ENCODE data around the gene ZSWIM4.

DNA sequence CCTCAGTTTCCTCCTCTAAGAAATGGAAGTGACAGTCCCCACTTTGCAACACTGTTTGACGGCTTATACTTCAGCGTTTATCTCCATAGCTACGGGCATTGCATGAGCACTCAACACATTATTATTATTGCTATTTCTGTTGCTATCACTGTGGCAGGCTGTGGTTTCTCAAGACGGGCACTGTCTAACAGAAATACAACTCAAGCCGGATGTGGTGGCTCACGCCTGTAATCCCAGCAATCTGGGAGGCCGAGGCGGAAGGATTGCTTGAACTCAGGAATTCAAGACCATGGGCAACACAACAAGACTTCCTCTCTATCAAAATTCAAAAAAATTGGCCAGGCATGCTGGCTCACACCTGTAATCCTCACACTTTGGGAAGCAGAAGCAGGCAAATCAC is 4.9 kb upstream of the ZSWIM4 start:
- TF ChIP-seq, protein P1, sequence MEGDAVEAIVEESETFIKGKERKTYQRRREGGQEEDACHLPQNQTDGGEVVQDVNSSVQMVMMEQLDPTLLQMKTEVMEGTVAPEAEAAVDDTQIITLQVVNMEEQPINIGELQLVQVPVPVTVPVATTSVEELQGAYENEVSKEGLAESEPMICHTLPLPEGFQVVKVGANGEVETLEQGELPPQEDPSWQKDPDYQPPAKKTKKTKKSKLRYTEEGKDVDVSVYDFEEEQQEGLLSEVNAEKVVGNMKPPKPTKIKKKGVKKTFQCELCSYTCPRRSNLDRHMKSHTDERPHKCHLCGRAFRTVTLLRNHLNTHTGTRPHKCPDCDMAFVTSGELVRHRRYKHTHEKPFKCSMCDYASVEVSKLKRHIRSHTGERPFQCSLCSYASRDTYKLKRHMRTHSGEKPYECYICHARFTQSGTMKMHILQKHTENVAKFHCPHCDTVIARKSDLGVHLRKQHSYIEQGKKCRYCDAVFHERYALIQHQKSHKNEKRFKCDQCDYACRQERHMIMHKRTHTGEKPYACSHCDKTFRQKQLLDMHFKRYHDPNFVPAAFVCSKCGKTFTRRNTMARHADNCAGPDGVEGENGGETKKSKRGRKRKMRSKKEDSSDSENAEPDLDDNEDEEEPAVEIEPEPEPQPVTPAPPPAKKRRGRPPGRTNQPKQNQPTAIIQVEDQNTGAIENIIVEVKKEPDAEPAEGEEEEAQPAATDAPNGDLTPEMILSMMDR (IDR thresholded peaks at IDR 0.05), result no peak
- TF ChIP-seq EP300 (IDR thresholded peaks at IDR 0.05), result no peak

Data from ovary (tissue), 3 donors.